NCI-H510A (cell line): Measurements from ENCODE around the gene MAPKAPK3.

Experiments
- DNase-seq: peaks from one replicate; lab custom pipeline; 2025; lab: John Stamatoyannopoulos, UW

Gene MAPKAPK3

DNA sequence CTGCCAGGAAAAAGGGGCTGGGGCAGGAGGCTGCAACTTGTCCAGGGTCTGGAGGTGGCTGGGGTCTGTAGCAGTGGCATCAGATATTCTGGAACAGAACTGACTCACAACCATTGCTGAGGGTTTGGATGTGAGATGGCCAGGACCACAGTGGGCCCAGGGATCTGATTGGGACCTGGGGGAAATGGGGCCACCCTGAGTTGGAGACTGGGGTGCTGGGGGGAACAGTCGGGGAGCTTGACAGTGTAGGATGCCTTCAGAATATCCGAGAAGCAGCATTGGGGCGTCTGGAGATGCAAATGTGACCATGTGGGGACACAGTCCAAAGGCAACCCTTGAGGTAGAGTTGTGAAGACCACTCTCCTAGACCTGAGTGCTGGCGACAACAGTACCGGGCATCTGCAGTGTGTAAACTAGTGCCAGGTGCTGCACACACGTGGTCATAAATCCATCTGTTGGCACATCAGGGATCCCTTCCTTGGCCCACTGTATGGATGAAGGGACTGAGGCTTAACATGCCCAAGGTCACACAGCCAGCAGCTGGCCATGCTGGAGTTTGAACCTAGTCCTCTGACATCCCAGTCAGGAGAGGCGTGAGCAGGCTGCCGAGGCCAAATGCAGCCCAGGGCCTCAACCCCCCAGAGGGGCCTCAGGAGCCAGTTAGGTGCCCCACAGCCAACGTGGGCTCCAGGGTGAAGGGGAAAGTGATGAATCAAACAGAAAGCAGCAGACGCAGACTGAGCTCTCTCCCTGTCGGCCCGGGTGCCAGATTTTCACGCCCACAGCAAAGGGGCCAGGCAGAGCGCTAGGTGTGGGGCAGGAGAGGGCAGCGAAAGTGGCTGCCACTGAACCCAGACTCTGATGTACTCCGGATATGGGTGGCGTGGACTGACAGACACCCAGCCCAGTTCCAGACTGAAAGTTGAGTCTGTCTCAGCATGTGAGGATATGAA is 28.9 kb upstream of the MAPKAPK3 start:
- no peak for DNase-seq

DNA sequence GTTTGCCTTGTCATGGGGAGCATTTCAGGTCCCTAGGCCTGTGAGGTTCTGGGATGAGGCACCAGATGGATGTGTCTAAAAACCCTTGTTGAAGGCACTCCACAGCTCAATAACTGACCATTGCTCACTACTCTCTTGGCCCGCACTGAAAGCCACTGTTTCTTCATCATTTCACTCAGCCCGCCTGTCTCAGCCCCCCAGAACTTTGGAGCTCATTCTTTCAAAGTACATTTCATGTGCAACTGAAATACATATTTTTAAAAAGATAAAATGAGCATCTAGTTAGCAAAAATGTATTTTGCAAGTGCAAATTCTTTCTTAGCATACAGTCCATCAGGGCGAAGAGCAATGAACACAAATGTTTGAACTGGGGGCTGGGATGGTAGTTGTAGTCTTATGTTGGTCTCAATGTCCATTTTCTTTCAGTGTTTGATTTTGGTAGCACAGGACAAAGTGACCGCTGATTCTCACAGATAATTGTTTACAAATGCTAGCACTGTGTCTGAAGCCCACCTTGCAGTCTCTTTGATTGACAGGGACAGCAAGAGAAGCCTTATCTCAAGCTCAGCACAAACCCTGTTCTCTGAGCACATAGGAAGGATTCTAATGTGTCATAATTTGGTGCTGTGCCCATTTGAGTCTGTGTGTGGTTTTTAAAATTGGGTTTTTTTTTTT is 28.1 kb upstream of the MAPKAPK3 start:
- DNase-seq = no peak

DNA sequence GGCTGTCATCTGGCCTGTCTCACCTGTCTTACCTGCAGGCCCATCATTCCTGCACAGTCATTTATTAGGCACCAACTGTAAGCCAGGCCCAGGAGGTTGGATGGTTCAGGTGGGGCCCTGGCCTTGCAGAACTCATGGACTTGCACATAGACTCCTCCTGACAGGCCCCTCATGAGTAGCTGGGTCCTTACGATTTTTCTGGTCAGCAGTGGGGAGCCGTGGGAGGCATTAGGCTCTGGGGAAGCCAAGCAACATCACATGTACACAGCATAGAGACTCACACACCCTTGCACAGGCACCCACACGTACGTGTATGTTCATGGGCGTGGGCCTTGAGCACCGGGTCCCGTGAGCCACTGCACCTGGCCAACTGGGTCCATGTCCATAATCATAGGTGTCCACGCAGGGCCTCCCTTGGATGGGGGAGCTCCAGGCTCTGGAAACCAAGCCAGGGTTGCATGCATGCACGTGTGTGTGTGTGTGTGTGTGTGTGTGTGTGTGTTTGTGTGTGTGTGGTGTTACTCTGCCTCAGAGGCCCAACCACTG is 25.7 kb upstream of the MAPKAPK3 start:
- DNase-seq = no peak

DNA sequence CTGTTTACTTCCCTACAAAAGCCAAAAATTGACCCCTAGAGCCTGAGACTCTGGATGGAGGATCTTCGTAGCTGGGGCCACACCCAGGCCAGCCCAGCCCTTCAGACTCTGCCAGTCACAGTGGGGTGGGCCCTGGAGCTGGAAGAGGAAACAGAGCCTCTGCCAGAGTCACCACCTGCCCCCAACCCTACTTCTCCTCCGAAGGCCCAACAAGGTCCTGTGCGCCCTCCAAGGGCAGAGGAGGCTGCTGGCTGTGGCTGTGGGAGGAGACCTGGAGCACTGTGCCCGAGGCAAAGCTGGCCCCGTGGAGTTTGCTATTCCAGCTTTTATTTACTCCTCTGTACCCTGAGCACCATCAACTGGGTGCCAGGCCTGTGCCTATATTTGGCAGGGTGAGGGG is 24.4 kb upstream of the MAPKAPK3 start:
- no peak for DNase-seq

DNA sequence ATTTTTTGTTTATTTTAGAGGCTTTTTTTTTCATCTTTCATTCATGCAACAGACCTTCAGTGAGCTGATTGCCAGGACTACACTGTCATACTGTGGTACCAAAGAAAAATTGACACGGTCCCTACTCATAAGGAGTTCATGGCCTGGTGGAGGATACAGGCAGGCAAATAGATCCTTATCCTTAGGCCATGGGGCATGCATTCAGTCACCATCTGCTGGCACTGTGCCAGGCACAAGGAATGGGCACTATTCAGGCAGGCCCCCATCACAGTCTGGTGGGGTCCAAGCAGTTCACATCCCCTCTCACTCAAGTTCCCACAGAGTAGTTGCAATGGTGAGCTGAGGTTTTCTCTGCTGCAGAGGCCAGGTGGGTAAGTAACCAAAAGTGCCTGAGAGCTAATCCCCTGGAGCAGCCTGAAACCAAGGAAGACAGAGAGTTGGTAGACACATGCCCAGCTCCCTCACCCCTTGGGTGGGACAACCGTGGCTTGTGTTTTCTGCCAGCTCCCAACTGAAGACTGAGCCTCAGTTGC is 22.6 kb upstream of the MAPKAPK3 start:
- DNase-seq = no peak

DNA sequence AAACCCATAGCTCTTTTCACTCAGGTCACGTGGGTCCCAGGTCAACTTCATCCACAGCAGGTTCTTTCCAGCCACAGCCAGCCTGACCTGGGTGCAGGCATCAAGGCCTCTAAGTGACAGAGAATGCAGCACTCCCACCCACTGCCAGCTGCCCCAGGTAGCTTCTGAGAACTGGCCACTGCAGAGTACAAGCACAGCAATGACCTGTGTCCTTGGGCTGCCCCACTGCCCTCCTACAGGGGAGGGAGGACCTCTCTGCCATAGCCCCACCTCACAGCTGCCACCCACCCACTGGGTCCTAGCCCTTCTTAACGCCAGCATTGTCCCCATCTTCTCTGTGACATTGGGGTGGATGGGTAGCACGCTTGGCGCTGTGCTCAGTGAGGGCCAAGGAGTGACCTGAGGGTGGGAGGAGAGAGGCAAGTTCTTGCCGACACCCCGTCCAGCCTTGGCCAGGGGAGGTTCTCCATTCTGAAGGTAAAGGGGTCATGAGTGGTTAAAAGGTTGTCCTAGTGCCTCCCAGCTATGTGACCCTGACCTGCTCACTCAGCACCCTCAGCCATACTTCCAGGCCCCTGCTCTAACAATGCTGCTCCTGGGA is 17.7 kb upstream of the MAPKAPK3 start:
- no peak for DNase-seq

DNA sequence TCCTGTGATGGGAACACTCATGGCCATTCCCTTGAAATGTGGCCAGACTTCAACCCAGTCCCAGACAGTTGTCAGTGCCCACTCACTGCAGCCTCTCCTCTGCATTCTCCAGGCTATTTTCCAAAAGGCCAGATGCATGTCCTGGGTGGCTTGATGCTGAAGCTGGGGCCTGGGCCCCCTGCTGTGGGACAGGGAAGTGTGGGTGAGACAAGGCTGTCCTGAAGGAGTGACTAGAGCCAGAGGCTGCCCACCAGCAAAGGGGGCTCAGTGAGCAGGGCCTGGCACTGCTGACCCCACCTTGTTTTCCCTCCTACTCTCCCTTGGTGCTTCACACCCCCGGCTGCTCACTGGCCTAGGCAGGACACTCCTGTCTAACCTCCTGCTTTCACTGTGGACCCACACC is 17.2 kb upstream of the MAPKAPK3 start:
- DNase-seq = no peak

DNA sequence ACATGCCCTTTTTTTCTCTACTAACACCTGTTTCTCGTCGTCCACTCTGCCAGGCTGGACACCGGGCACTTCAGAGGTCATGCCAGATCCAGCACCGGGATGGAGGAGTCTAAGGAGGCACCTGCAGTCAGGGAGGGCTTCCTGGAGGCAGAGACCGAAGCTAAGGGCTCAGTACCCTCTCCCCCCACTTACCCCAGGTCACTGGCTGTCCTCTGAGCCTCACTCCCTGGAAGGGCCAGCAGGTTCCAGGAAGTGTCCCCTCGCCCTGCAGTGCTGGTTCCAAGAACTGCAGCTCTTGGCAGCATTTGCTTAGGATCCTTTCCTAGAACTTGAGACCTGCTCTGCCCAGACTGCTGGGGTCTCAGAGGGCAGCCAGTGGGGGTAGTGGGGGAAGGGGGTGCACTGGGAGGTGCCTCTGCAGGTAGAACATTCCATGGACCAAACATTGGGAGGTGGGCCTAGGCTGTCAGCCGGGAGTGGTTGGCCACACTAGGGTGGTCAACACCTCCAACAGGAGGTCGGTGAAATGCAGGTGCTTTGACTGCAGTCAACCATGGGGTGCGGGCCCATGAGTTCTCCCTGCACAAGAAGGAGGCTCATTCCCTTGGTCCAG is 16.7 kb upstream of the MAPKAPK3 start:
- DNase-seq = no peak

DNA sequence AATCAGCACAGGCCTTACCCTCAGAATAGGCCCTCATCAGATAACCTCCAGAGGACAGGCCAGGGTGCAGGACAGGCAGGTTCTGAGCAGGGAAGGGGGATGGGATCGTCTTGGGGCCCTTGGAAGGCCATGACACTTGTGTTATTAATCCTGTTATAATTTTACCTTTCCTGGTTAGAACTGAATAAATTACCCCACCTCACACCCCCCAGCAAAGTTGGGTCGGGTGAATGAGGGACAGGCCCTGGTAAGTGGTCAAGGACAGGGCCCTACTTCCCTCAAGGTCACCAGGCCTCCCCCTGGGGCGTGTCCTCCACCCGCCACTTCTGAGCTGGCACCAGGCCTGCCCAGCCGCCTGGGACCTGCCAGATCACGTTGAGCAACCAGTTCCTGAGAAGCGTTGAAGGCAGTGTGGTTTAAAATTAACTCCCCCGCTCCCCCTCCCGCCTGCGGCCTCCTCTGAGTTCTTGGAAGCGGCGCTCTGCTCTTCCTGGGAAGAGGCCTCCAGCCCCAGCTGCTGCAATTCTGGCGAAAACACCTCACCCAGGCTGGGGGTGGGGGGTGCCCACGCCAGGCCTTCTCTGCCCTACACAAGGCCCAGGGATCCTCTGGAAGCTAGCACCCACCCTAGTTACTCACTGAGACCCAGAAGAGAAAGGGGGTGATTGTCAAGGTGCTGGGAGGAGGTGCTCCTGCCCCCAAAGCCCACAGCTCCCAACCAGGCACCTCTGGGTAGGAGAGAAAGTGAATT is 15.9 kb upstream of the MAPKAPK3 start:
- DNase-seq = peak; percentile 84

DNA sequence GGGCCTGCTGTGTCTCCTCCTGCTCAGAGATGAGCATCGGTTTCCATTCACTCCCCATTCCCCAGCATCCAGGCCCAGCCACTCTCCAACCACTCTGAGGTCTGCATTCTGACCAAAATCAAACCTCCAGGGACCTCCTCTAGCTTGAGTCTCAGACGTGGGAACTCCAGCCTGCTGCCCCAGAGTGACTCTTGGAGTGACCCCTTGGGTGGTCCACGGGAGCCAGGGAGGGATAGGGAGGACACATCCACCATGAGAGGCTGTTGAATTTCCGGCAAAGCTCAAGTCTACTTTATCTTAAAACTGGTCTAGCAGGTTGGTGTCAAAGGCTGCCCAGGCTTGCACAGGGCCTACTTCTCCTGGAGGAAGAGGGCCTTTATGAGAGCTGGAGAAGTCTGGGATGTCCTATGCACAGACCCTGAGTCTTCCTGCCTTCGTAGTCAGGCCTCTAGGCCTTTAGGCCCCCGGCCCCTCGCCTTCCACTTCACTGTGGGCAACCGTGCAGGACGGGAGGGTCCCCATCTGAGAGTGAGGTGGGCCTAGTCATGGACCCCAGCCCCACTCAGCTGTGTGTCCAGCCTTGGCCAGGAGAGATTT is 14.3 kb upstream of the MAPKAPK3 start:
- DNase-seq = peak; percentile 43

DNA sequence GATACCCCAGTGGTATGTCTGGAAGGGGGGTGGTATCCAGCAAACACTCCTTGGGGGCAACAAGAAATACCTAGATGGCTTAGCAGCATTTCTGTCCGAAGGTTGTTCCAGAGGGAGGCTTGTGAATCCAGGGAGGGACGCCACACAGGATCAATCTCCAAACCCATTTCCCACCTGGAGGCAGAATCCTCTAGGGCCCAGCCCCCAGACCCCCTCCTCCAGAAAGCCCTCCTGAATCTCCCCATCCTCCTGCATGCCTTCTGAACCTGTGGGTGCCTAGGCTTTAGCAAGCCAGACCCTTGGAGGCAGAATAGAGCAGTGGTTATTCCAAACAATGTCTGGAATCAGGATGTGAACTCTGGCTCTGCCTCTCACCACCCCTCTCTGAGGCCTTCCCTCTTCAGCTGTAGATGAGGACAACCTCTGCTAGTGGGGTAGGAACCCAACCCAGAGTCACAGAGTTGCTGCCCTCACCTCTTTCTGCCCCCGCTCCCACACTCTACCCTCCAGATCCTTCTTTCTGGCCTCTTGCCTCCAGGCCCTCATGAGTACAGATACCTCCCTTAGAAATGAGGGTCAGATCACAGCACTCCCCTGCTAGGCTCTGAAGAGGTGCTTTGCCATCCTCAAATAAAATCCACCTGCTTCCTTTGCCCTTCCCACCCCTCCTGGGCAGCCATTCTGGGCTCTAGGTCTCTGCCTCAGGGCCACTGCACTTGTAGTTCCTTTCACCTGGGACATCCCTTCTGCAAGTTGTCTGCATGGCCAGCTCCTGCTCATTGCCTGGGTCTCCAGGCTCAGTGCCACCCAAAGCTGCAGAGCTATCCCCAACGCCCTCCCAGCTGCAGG is 13.5 kb upstream of the MAPKAPK3 start:
- DNase-seq = no peak

DNA sequence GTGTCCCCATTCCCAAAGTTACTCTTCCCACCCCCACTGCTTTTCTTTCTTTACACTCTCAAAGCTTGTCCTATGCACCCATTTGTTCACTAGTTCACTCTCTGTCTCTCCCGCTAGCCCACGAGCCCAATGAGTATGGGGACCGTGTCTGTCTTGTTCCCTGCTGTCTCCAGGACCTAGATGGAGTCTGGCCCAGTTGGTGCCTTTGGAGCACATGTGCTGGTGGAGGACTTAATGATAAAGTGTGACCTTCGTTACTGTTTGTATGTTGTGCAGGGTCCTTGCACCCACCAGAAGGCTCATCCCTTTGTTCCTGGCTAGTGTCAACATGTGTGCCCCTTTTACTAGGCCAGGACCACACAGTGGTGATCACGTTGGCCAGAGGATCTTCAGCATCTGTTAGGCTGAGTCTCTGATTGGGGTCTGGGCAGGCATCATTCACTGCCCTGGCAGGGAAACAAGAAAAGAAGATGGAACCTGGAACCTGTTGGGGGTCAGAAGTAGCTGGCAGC is 12.8 kb upstream of the MAPKAPK3 start:
- DNase-seq = no peak

DNA sequence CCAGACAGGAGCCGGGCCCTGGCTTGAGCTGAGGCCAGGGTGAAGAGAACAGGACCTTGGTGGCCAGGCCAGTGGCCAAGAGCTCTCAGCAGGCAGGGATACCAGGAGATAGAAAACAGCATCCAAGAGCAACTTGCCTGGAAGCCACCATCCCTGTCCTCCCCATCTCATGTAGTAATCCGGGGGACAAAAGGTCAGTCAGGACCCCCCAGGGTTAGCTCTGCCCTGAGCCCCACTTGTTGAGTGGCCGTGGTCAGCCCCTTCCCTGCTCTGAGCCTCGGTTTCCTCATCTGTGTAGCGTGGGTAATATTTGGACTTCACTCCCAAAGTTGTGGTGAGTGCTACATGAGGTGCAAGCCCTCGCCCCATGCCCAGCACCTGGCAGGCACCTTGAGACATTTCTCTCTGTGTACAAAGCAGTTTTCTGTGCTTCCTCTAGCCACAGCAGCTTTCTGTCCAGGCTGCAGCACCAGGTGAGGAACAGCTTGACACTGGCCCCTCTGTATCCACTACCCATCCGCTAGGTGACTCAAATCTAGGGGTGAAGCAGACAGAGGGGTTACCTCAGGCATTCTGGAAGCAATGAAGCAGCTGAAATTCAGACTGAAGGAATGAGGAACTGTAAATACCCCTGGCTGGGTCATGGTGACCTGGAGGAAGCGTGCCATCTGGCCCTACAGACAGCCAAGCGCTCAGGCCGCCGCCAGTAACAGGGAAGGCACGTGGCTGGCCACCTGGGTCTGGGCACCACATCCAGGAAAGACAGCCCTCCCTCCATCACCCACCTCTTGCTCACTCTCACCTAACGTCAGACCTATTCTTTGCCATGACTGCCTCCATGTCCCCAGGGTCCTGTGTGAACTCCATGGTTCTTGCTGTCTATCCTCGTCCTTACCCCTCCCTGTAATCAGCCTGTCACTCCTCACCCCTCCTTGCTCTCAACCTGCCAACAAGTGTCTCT is 12.0 kb upstream of the MAPKAPK3 start:
- DNase-seq = no peak

DNA sequence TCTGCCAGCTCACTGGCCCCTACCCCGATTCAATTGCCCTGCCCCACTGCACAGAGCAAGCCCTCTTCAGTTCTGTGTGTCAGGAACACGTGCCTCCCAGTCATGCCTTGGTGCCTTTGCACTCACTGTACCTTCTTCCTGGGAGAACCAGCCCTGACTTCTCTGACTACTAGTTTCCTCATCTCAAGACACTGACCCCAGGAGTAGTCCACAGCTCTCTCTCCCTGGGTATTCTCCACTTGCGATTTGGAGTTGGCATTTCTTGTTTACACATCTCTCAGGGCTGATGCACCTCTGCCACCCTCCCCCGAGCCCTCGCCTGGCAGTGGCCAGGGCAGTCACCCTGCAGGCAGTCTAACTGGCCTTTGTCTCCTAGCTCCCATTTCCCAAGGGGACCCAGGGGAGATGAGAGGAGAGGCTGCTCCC is 11.0 kb upstream of the MAPKAPK3 start:
- DNase-seq = no peak

DNA sequence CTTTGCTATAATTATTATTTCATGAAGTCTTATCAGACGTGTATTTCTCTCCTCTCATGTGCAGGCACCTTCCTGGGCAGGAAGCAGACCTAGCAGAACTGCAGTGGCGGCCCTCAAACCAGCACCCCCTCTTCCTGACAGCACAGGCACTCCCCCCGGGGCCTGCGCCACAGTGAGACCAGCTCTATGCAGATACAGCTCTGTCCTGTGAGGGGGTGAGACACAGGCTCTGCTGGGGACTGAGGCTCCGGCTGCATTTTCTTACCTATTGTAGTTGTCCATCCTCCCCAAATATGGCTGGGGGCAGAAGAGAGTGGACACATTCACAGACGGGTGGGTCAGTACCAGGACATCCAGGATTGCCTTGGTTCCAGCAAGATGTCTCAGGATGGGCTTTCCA is 10.4 kb upstream of the MAPKAPK3 start:
- no peak for DNase-seq

DNA sequence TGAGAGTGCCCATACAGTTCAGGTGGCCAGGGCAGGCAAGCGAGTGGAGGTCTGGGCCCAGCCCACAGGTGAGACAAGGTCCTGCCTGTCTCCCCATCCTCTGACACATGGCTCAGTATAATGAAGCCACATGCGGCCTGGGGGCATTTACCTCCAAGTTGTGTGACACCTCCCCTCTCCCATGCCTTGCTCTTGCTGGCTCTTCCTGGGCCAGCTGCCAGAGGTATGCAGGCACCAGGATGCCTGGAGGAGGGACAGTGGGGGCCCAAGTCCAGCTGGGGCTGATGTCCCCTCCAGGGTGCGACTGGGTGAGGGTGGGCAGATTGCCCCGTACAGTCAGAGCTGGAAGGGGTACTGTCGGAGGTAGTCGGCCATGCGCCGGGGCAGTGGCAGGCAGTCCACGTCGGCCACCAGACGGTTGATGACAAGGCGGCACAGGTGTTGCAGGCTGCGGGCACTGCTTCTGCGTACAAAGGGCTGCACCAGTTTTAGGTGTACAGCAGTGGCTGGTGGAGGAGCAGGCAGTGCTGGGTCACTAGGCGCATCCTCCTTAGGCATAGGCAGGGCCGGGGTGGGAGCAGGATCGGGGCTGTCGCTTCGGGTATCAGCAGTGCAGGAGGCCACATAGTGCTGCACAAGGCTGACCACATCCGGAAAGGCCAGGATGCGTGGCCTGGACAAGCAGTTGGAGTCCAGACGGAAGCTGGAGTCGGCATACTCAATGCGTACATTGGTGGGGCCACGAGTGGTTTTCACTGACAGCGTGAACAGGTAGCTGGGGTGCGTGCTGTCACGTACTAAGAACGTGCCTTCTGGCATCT is 9.5 kb upstream of the MAPKAPK3 start:
- no peak for DNase-seq

DNA sequence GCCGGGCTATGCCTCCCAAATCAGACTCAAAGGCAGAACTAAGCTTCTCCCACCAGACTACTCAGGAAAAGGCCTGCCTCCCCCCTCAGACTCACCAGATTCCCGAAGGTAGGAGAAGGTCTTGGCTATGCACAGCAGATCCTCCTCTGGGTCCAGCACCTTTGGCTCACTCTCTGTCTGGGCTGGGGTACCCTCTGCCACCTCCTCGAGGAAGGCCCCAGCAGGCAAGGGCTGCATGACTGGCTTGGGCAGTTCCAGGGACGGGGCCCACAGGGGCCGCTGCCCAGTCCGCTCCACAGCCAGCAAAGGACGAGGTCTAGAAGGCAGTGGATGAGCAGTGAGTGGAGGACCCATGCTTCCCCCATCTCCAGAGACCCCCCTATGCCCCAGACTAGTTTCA is 8.7 kb upstream of the MAPKAPK3 start:
- no peak for DNase-seq
